ENCODE data around the gene STXBP4.

The STXBP4 gene

GRCh38 chr17:54968262-54968987, at the start of gene STXBP4, which contains the start of gene COX11:
STXBP4 (plus strand) TSS chr17:54968765; CDS start chr17:54986220, 17,455 bp downstream.
COX11 (minus strand) TSS chr17:54968654; CDS start chr17:54968646, 8 bp downstream.
- peak; percentile 86 for DNase-seq (ENCODE audit: low read depth, low spot score)

DNA sequence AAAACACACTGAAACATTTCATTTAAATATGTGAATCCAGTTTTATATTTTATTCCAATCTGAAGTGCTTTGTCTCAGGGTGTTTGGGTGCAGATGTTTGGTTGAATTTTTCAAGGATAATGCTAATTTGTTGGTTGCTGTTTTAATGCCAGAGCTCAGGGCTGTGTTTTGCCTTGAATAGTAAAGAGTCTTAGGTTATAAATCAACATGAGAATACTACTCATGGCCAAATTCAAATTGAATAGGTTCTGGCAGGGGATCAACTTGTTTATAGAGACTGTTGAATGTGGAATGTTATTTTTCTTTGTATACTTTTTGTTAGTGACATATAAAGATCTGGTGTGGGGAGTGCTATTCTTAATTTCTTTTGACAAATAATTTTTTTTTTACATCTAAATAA, 49.1 kb upstream of the STXBP4 start:
- no peak for DNase-seq (ENCODE audit: low read depth, low spot score)

DNA sequence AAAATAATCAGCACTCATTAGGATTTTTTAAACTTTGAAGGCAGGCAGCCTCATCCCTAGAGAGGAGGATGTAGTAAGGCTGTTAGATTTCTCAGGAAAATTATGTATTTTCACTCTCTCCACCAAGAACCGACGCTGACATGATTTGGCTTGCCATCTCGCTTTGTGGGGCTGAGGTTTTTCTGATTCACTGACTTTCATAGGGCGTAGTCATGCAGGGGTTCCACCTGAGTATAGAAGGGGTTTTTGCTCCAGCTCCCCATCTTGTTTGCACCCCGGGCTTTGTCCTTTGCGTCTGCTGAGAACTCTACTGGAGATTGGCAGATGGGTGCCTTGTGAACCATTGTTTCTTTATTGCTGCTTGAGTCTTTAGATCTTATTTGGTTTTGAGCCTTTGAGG, 47.7 kb upstream of the STXBP4 start:
- DNase-seq (ENCODE audit: low read depth, low spot score): no peak

DNA sequence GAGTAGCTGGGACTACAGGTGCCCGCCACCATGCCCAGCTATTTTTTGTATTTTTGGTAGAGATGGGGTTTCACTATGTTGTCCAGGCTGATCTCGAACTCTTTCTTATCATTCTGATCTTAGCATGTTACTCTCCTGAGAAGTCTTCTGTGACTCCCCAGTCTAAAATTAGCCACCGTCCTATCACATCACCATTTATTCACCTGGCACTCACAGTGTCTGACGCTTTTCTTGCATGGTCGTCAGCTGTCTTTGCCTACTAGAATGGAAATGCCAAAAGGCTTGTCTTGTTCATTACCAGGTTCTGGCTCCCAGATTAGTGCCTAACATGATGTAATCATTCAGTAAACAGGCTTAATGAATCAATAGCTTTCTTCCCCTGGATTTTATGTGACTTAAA, 44.2 kb upstream of the STXBP4 start:
- no peak for DNase-seq (ENCODE audit: low read depth, low spot score)

- DNase-seq (ENCODE audit: low read depth, low spot score): no peak
Observed at GRCh38 chr17:54927525-54927924, 41.0 kb upstream of the STXBP4 start.

- DNase-seq (ENCODE audit: low read depth, low spot score): no peak
Observed at GRCh38 chr17:54932711-54933110, 35.9 kb upstream of the STXBP4 start.

DNA sequence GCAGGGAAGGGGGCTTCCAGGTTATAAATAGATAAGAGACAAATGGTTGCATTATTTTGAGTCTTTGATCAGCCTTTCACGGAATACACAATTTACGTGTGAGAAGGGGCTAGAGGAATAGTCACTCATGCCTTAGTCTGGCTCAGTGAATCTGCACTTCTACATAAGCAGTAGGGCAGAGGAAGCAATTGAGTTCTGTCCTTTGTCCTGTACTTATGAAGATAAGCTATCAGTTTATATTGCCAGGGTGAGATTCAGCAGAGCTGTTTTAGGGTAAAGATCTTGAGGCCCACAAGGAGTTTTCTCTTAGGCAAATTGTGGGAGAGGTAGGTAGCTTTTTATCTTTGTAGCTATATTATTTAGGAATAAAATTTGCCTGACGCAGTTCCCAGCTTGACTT, 34.6 kb upstream of the STXBP4 start:
- DNase-seq (ENCODE audit: low read depth, low spot score): no peak

- DNase-seq (ENCODE audit: low read depth, low spot score): no peak
Observed at GRCh38 chr17:54935471-54935870, 33.1 kb upstream of the STXBP4 start.

- no peak for DNase-seq (ENCODE audit: low read depth, low spot score)
Observed at GRCh38 chr17:54937018-54937417, 31.5 kb upstream of the STXBP4 start.

DNA sequence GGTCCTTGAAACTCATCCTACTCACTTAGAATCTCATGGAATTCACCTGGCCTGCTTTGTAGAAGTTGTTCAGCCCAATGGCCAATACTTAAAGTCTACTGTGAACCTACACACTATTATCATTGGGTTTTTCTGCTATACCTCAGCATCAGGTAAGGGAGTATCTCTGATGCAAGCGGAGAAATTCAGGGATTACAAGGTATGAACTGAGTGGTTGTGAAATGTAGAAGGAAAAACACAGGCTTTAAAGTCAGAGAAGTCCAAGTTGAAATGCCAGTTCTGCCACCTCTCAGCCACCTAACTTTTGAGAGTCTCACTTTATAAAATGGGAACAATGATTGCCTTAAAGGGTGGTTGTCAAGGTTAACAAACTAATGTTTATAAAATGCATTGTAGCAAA, 31.1 kb upstream of the STXBP4 start:
- DNase-seq (ENCODE audit: low read depth, low spot score): no peak

- DNase-seq (ENCODE audit: low read depth, low spot score): no peak
Observed at GRCh38 chr17:54941285-54941684, 27.3 kb upstream of the STXBP4 start.

- no peak for DNase-seq (ENCODE audit: low read depth, low spot score)
Observed at GRCh38 chr17:54944796-54945195, 23.8 kb upstream of the STXBP4 start.

- DNase-seq (ENCODE audit: low read depth, low spot score): no peak
Observed at GRCh38 chr17:54945231-54945630, 23.3 kb upstream of the STXBP4 start.

GRCh38 chr17:54945671-54946070, 22.9 kb upstream of the STXBP4 start:
- no peak for DNase-seq (ENCODE audit: low read depth, low spot score)

- DNase-seq (ENCODE audit: low read depth, low spot score): no peak
Observed at GRCh38 chr17:54947396-54947795, 21.2 kb upstream of the STXBP4 start.

DNA sequence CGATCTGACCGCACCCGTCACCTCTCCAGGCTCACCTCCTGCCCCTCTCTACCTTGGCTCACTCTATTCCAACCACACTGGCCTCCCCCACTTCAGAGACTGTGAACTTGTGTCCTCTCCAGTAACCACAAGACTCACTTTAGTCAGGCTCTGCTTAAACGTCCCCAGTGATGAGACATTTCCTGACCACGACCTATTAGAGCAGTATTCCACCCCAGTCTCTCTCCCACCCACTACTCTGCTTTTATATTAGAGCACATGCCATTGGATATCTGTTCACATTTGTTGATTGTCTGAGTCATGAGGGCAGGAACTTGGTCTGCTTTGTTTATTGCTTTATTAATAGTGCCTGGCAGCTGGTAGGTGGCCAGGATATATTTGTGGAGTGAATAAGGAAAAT, 20.2 kb upstream of the STXBP4 start:
- DNase-seq (ENCODE audit: low read depth, low spot score): no peak

- no peak for DNase-seq (ENCODE audit: low read depth, low spot score)
Observed at GRCh38 chr17:54950116-54950515, 18.4 kb upstream of the STXBP4 start.

GRCh38 chr17:54951286-54951685, 17.3 kb upstream of the STXBP4 start:
- DNase-seq (ENCODE audit: low read depth, low spot score): no peak

DNA sequence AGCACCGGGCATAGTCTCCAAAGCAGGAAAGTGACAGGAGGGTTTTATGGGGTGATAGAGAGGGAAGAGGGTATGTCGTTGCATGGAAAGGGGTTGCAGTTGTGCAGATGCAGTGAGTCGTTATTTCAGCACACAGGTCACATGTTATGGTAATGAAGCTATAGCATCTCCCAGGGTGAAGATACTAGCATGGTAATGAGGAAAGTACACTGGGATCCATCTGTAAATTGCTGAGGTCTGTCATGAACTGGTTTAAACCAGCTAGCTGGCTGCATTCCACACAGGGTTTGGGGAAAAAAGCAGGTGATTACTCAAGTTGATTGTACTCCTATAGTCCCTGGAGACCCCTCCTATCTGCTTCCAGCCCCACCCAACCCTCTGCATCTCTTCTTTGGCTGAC, 11.8 kb upstream of the STXBP4 start:
- no peak for DNase-seq (ENCODE audit: low read depth, low spot score)

GRCh38 chr17:54967621-54968261, 824 bp upstream of the STXBP4 start:
- no peak for DNase-seq (ENCODE audit: low read depth, low spot score)

- DNase-seq (ENCODE audit: low read depth, low spot score): no peak
Observed at GRCh38 chr17:54968988-54969332, 395 bp downstream of the STXBP4 start.

- no peak for DNase-seq (ENCODE audit: low read depth, low spot score)
Observed at GRCh38 chr17:54969658-54970572, 1.4 kb downstream of the STXBP4 start.

Measured in activated naive CD8-positive, alpha-beta T cell treated with anti-CD3 and anti-CD28 coated beads, Interleukin-2, amount 50 U/mL, for 16 hours (primary cell).